ENCODE measurements around the gene ABO.
"Not testable (repeated sequence)": the region's sequence is repeated elsewhere in the genome, so short reads cannot be mapped to it uniquely, and the experiment has no call there.

Gene ABO

DNA sequence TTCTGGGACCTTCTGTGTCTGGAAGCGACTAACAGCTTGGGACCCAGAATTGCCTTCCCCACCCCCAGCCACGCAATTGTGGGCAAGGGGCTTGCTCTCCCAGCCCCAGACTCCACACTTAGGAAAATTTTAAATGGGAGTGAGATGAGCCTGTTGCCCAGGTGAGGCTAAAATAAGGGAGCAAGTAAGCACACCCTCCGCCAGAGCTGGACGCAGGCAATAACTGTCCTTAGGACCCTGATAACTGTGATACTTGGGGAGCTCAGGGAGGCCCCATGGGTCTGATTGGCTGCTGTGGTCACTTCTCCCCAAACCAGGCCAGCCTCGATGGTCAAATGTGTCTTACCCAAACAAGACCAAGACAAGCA lies 13.3 kb downstream of the ABO start:
- no peak for FAIRE-seq

- no peak for FAIRE-seq
These were observed 13.8 kb downstream of the ABO start for GRCh38 chr9:133261103-133261752.

DNA sequence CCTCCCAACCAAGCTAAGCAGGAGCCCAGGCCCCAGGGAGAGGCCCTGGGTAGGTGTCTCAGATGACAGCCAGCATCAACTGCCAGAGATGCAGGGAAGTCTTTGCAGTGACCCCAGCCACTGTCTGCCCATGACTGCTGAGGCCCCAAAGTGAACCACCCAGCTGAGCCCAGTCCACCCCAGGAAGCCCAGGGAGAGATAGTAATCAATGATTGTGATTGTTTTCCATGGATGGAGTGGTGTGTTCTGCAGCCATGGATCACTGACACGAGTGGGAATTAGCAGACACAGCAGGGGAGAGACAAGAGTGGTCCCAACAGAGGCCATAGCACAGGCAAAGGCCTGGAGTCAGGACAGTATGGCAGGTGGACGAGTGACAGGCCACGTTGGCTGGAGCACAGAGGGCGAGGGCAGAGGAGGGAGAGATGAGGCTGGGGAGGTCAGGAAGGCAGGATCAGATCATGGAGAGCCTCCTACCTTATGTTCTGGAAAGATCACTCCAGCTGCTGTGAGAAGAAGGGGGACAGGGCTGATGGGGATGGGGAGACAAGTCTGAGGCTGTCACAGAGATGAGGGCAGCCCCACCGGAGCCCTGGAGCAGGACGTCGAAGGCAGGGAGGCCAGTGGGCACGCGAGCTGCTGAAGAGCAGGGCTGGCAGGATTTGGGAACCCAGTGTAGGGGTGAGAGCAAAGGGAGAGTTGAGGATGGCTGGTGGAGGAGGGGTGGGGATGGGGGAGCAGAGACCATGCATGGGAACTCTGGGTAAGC lies 14.5 kb downstream of the ABO start:
- no peak for FAIRE-seq

DNA sequence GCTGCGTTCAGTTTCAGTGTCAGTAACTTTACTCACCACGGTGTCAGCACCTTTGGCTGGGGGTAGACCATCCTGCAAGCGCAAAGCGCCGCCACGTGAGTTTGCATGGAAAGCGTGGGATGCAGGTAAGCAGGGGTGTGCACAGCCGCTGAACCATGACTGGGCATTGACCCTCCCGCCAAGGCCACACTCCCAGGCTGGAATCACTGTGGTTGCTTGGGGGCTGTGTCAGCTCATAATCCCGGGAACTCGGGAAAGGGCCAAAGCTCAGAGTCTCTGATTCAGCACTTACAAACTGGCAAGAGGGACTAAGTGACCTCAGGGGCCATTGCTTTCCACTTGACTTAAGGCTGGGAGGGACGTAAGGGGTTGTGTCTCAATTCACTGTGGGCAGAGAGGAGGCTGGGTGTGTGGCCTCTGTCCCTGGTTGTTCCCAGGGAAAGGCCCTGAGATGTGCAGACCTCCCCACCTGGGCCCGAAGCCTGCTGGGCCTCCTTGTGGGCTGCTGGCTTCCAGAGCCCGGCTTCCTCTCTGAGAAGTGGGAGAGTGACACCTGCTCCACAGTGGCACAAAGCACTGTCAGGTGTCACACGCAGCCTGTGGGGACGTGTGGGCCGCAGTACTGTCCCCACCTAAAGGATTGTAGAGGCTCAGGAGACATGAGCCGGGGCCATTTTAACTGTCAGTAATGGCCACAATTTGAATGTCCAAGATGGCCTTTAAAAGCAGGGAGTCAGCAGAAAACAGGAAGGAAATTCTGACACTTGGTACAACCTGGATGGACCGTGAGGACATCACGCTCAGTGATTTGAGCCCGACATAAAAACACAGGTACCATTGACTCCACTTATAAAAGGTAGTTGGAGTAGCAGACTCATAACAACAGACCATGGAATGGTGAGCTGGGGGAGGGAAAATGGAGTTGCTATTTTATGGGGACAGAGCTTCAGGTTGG lies 16.7 kb downstream of the ABO start:
- no peak for FAIRE-seq

- FAIRE-seq: no peak
These were observed 17.5 kb downstream of the ABO start for GRCh38 chr9:133257465-133257956.

- no peak for FAIRE-seq
These were observed 18.3 kb downstream of the ABO start for GRCh38 chr9:133256686-133257091.

GRCh38 chr9:133256136-133256461 lies 18.9 kb downstream of the ABO start:
- FAIRE-seq: no peak

- no peak for FAIRE-seq
These were observed 19.4 kb downstream of the ABO start for GRCh38 chr9:133255371-133256135.

DNA sequence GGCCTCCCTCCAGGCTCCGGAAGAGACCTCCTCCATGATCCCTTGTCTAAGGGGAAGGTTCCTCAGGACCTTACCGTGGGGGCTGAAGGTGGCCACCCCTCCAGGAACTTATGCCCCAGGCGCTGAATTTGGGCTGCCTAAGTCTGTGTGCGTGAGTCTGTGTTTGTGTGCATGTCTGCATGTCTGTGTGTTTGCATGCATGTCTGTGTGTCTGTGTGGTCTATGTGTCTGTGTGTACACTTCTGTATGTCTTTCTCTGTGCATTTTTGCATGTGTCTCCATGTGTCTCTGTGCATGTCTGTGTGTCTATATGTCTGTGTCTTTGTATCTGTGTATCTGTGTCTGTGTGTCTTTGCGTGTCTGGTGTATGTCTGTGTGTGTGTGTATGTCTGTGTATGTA lies 20.5 kb downstream of the ABO start:
- no peak for FAIRE-seq

GRCh38 chr9:133253268-133253667 lies 21.7 kb downstream of the ABO start:
- FAIRE-seq: no peak

- FAIRE-seq: no peak
These were observed 22.5 kb downstream of the ABO start for GRCh38 chr9:133252301-133253020.

DNA sequence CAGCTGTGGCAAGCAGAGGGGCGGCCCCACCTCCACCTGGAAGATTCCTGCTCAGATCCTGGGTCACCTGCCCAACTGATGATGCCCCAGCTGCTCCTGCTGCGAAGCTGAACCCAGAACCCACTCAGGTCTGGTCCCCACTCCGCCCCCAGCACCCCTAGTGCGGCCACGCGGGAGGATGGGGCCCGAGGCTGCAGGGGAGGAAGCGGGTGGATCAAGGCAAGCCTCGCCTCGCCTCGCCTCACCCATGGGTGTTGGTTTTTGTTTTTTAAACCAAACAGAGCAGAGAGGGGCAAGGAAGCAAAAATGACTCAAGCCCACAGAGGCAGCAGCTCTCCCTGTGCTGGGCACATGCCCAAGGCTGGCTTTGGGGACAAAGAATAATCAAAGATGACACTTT lies 23.2 kb downstream of the ABO start:
- no peak for FAIRE-seq

- FAIRE-seq: not testable (repeated sequence)
These were observed 23.8 kb downstream of the ABO start for GRCh38 chr9:133251221-133251620.

DNA sequence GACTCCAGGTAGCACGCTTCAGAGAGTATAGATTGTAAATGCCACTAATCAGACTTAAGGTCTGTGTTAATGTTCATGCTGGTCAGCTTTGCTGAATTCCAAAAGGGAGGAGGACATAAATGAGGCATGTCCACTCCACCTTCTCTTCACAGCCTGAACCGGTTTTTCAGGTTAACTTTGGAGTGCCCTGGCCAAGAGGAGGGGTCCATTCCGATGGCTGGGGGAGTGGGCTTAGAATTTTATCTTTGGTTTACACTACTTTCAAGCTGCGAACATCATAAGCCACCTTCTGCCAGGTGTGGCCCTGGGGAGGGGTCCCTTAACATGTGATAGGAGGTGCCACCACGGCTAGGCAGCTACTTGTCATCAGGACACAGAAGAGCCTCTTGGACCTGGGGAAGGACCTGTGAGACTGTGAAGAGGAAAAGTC lies 24.2 kb downstream of the ABO start:
- FAIRE-seq: no peak

DNA sequence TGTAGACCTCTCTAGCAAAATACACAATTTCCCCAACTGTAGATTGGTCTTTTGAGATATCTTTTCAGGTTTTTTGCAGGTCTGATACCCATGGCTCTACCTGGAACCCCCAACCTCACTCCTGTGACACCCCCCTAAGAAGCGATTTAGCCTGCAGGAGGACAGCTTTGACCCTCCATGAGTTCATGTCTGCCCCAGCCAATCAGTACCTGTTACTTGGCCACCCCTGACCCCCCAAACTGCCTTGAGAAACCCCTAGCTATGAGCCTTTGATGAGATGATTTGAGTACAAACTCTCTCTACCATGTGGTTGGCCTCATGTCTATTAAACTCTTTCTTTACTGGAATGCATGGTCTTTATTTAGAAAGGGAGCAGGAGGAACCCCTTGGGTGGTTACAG lies 25.7 kb downstream of the ABO start:
- no peak for FAIRE-seq

DNA sequence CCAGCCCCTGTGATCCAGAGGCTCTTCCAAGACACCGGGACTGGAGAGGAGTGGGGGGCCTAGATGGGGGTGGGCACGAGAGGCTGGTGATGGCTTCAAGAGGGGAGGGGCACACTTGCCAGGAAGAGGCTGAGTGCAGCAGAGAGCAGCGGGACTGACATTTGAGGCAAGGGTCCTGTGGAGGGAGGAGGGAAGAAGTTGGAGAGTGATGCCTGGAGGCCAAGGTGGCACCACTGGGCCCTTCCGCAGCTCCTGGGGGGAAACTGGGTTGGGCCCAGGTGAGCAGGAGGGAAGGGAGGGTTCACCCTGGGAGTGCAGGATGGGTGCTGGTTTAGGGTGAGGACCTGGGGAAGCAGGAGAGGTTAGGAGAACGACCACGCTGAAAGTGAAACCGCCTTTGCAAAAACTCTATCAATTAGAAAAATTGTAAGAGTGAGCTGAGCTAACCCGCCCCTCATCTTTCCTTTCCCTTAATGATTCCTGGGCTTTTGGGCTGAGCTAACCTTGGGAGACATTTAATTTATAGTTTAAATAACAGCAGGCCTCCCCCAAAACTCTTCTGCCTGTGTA lies 26.2 kb downstream of the ABO start:
- no peak for FAIRE-seq

GRCh38 chr9:133247632-133248031 lies 27.4 kb downstream of the ABO start:
- no peak for FAIRE-seq

DNA sequence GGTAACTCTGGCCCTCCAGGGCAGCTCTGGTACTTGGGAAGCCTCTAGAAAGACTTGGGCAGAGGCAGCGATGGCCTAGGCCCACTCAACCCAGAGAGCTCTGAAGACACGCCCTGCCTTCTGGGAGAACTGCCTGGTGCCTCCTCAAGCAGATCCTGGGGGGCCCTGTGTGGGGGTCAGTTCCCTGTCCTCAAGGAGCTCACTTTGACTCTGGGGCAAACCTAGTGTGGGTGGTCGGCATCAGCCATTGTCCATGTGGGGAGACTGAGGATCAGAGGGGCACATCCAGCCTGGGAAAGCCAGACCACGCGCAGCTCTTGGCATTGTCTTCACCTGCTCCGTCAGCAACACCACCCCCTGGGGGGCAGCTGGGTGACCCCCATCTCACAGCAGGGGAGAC lies 28.0 kb downstream of the ABO start:
- FAIRE-seq: no peak

DNA sequence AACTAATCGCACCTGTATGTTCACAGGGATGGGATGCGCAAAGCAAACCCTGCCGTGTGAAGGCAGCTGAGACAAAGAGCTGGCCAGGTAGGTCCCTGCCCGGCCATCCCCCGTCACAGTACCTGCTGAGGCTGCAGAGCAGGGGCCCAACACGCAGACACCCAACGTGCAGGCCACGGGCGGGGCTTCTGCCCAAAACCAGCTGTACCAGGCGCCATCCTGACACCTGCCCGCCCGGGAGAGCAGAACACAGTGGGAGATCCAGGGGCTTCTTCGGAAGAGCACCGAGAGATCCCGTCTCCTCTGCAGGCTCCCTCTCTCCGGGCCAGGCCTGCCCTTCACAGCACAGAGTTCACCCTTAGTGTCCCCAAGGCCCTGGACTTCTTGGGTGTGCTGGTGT lies 28.4 kb downstream of the ABO start:
- FAIRE-seq: no peak

- FAIRE-seq: no peak
These were observed 32.0 kb downstream of the ABO start for GRCh38 chr9:133242991-133243390.

- FAIRE-seq: no peak
These were observed 32.8 kb downstream of the ABO start for GRCh38 chr9:133242241-133242640.

Data from TTC549 (cell line).